Measurements from ENCODE around the gene HOXB4.

Gene HOXB4

DNA sequence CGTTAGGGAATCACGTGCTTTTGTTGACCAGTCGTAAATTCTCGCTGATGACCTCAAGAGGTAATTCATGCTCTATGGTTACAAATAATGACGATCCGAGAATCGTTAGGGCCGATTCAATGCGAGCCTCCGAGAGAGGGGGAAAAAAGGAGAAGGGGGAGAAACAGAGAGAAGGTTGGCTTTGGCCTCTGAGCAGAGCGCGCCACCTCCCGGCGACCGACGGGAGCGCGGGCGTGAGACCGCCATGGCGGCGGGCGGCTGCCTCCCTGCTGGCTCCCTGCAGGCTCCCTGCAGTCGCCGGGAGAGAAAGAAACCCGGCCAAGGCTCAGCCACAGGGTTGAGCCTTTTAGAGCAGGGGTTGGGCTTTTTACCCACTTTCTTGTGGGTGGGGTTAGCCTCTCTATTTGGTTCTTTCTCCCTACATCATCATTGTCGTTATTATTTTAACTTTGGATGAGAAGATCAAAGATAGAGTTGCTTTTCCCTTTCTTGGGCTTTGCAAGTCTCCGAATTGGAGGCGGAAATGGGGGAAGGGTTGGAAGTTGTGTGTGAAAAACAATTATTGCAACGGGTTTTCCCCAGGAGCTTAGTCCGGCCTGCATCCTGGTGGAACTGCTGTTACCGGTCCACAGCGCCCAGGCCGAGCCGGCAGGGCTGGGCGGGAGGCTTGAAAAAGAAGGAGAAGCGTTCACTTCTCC, 15.8 kb upstream of the HOXB4 start:
- no peak overlapping the region for H3K27ac ChIP-seq

DNA sequence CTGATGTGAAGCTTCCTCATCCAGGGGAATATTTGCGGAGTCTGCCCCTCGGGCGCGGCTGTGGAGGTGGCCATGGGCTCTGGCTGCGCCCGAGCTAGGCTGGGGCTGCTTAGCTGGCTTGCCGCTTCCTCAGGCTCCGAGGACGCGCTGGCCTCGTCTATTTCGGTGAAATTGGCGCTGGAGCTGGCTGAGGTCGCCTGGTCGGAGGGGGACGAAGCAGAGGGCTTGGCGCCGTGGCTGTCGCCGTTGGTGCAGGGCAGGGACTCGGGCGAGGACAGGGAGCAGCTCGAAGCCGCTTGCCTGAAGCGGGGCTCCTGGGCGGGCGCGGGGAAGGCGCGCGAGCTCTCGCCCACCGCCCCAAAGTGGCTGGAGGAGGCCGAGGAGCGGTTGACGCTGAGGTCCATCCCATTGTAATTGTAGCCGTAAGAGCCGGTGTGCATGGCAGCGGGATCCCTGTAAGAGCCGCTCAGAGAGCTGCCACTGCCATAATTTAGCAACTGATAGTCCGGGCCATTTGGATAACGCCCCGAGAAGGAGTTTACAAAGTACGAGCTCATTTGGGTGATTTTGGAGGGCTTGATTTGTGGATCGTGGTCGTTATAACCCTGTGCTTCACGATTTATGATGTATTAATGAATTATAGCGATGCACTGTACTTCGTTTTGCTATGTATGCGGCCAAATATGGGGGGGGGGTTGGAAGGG, 15.1 kb upstream of the HOXB4 start, which contains the start of gene HOXB5:
TSS of gene HOXB5 (minus strand) at position 654 of the 704 bp plus-strand sequence. CDS start at position 557, 97 bp downstream.
- TF ChIP-seq, protein P1, sequence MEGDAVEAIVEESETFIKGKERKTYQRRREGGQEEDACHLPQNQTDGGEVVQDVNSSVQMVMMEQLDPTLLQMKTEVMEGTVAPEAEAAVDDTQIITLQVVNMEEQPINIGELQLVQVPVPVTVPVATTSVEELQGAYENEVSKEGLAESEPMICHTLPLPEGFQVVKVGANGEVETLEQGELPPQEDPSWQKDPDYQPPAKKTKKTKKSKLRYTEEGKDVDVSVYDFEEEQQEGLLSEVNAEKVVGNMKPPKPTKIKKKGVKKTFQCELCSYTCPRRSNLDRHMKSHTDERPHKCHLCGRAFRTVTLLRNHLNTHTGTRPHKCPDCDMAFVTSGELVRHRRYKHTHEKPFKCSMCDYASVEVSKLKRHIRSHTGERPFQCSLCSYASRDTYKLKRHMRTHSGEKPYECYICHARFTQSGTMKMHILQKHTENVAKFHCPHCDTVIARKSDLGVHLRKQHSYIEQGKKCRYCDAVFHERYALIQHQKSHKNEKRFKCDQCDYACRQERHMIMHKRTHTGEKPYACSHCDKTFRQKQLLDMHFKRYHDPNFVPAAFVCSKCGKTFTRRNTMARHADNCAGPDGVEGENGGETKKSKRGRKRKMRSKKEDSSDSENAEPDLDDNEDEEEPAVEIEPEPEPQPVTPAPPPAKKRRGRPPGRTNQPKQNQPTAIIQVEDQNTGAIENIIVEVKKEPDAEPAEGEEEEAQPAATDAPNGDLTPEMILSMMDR (conservative IDR thresholded peaks at IDR 0.05): no peak
- no peak within 1 kb of the TSS for H3K27ac ChIP-seq

More for the DNA sequence above, 15.8 kb upstream of the HOXB4 start:
- TF ChIP-seq, protein P1 (conservative IDR thresholded peaks at IDR 0.05): peak; percentile 91

GRCh38 chr17:48592577-48592976, 14.4 kb upstream of the HOXB4 start:
- H3K27ac ChIP-seq: no peak overlapping the region
- TF ChIP-seq, protein P1 (conservative IDR thresholded peaks at IDR 0.05): no peak

- TF ChIP-seq, protein P1 (conservative IDR thresholded peaks at IDR 0.05): no peak
- no peak overlapping the region for H3K27ac ChIP-seq
These were observed 13.9 kb upstream of the HOXB4 start for GRCh38 chr17:48592057-48592514.

DNA sequence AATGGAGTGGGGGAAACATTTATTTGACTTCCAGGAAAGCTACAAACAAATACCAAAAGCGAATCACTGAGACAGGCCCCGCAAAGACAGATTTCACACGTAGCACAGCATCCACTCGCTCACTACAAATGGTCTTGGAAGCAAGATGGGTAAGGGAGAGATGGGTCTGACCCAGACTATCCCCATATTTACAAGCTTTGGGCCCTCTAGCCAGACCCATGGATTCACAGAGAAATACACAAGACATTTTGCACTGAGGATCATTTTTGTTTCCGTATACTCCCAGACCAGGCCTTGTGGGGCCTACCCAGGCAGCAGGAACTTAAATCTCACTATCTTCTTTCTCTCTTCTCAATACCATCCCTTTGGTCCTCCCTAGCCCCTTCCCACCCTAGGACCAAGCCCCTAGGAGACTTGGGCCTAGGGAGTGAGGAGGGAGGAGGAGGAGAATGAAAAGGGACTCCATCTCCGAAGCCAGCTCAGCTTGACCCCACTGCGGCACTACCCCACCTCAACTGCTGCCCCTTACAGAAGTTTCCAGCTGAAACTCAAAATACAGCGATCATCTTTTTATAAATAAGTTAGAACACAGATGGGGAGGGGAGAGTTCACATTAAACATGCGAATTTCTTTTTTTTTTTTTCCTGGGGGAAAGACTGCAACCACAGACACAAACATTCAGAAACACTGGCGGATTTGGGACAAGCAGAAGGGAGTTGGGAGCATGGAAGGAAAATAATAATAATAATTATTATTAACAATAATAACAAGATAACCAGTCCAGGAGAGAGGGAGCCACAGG, 13.3 kb upstream of the HOXB4 start:
- H3K27ac ChIP-seq: no peak overlapping the region
- TF ChIP-seq, protein P1 (conservative IDR thresholded peaks at IDR 0.05): no peak

DNA sequence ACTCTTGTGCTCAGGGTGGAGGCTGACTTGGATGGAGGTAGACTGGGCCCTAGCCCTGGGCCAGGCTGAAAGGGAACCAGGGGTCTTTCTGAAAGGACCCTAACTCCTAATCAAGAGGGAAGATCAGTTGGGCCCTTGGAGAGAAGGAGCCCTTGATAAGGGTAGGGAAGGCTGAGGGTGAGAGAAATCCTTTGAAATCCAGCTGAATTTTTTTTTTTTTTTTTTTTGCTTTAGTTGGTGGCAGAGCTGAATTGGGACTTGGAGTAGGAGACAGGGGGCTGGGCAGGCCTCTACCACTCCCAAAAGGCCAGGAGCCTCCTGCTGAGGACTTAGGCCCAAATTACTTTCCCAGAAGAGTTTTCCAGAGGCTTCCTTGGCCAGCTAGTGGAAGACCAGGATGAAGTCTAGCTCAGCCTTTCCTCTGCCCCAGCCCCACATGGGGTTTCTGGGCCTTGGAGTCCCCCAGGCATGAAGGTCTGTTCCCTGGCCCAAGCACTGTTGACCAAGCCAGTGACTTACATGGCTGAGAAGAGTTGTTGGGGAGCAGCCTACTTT, 12.5 kb upstream of the HOXB4 start:
- no peak overlapping the region for H3K27ac ChIP-seq
- TF ChIP-seq, protein P1 (conservative IDR thresholded peaks at IDR 0.05): no peak
